GM18867 (cell line): ENCODE results near the gene KSR1.
"Not testable (repeated sequence)": the region's sequence is repeated elsewhere in the genome, so short reads cannot be mapped to it uniquely, and the experiment has no call there.

Experiments
- ATAC-seq: cut with Tn5 transposase; IDR thresholded peaks from one replicate; pipeline ENCODE4 v1.9.1; 2021; ENCODE audit warnings: mild to moderate bottlenecking, moderate library complexity; ENCODE audit not compliant: unreplicated experiment

The KSR1 gene

DNA sequence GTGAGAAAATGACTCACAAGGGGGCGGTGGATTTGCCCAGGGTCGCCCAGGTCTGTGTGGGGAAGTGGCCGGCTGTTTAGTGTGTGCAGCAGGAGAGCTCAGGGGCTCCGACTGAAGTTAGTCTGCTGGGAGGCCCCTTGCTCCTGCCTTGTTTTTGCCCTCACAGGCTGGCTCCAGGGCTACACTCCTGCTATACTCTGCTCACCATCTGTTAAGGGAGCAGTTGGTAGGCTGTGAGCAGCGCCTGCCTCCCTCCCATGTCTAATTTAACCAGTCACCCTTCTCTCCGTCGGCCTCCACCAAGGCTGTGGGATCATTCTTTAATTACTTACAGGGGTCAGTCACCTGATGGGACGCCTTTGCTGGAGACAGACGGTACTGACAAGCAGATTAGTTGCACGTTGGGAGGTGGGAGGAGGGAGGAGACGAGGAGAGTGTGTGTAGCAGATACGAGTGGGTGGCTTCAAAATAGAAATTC lies 35.5 kb downstream of the KSR1 start:
- ATAC-seq: no peak

DNA sequence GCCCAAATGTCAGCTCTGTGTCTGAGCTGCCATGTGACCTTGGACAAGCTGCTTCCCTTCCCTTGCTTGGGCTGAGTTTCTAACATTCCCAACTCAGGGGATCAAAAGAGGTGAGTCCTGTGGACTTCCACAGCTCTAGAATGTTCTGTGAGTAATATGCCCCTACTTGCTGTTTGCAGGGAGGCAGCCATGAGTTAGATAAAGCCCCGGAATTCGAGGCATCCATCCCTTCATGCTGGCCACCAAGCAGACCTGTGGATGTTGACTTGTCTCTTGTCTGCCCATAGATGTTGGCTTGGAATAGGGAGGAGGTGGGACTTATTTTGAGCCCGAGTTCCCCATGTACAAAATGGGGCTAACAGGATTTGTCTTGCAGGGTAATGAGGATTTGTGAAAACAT lies 36.2 kb downstream of the KSR1 start:
- no peak for ATAC-seq

DNA sequence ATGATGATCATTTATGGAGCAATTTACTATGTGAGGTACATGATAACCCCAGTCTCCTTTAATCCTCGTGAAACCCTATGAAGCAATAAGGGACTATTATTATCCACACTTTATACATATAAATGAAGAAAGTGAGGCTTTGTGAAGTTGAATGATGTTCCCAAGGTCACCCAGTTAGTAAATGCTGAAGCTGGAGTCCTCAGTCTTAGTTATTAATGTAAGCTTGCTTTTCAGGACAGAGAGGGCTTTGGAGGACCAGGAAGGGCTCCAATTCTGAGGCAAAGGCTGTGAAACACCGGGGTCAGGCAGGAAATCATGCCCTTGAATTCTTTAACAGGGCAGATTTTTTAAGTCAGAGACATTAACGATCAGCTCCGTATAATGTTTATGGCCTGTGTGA lies 36.8 kb downstream of the KSR1 start:
- ATAC-seq: no peak

DNA sequence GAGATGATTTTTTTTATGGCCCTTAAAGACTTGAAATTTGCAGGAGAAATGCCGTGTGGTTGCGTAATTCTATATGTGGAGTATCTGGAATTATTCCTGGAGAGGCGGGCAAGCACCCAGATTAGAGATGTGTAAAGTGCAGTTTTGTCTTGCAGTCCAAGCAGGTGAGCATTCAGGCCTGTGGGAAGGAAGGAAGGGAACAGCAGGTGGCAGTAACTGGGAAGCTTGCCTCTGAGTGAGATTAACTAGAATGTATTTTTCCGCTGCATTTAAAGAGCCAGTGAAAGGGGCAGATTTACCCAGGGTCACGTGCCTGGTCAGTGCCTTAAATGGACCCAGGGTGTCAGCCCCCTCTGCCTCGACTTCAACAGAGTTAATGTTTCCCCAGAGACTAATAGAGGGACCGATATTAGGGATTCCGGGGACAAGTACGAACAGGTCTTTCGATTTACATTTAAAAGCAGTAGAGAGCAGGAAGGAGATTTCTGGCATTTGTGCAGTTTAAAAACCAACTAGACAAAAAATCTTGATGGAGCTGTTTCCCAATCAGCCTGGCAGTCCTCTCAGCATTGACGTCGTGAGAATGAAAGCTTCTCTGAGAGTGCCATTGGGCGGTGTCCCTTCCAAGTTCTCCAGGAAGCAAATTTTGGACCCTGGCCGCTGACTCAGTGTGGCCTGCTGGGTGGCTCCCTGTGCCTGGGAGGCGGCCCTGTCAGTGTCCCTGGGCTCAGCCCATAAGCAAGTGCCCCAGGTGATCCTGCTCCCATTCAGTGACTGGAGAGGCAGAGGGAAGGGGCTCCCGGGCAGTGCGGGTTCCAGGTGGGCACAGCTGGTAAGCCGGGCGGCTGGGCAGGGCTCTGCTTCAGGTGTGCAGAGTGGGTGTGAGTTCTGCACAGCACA lies 38.2 kb downstream of the KSR1 start:
- ATAC-seq: no peak

DNA sequence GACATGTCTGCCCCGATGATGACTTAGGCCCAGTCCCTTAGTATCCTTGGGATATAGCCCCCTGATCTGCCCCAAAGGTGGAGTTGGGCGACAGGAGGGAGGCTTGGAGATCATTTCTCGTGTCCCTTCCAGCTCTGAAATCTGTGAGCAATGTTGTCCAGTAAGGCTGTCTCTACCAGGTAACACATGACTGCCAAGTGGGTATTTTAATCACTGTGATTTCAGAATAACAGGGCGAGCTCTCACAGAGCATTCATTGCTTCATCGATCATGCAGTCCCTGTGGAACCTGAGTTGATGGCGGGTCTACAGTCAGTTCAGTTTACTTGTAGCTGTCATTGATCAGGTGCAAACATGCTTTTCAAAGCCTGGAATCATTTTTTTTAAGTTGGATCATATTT lies 39.2 kb downstream of the KSR1 start:
- no peak for ATAC-seq

DNA sequence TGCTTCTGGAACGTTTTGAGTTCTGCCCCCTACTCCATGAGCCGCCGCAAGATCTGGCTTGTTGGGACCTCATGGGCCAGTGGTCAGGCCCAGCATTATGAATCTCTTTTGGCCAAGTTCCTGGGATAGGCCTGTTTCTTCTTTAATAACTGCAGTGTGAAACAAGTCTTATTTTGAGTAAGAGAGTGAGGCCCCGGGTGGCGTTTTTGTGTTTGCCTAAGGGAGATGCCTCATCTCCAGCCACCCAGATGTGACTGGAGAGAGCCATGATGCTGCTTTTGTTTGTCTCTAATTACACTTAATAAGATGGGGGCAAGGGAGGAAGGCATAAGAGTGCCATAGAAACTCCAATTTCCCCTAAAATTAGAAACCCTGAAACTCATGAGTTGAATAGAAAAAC lies 39.8 kb downstream of the KSR1 start:
- no peak for ATAC-seq

DNA sequence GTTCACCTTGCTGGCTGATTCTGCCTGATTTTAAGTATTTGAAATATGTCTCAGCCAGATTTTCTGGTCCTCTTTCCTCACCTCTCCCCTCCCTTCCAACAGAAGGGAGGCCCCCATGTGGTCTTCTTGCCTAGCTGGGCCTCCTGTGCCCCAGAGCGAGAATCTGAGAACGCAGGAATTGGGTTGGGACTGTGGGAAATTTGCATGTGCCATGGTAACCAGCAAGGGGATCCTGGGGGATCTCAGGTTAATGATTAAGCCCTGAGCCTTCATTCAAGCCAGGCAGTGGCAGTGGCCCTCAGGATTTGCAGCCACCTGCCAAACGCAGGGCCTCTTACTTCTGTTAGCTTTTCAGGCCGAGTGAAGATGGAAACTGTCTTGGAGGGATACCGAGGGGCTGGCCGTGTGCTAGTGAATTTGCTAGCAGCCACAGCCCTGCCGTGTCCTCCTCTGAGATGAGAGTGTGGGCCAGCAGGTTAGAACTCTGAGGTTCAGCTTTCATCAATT lies 40.2 kb downstream of the KSR1 start:
- no peak for ATAC-seq

DNA sequence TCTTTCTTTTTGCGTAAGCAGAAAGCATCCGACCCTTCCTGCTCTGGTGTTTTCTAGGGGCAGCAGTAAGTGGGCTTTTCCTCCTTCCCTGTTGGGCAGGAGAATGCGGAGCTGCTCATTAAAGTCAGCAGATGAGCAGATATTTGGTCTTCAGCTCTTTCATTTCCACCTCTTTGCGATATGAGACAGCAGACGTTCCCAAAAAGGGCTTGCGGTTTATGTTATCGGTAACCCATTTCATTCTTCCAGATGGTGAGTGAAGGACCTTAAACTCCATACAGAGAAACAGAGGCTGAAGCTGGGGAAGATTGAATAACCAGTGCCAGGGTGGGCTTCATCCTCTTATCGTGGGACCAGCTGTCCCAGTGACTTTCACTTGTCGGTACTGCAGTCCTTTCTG lies 40.7 kb downstream of the KSR1 start:
- no peak for ATAC-seq

DNA sequence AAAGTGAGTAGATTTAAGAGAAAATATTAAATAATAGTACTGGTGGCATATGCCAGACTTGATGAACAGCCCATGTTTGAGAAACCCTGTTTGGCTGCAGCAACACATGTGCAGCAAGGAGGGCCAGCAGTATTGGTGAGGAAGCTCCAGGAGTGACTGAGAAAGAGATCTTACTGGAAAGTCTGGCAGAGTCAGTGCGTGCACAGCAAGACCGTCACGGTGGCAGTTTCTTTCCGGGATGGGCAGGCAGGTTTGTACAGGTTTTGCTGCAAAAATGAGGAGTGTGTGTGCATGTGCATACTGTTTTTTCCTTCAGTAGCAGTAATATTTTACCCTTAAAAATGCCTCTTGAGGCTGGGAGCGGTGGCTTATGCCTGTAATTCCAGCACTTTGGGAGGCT lies 41.4 kb downstream of the KSR1 start:
- ATAC-seq: no peak

DNA sequence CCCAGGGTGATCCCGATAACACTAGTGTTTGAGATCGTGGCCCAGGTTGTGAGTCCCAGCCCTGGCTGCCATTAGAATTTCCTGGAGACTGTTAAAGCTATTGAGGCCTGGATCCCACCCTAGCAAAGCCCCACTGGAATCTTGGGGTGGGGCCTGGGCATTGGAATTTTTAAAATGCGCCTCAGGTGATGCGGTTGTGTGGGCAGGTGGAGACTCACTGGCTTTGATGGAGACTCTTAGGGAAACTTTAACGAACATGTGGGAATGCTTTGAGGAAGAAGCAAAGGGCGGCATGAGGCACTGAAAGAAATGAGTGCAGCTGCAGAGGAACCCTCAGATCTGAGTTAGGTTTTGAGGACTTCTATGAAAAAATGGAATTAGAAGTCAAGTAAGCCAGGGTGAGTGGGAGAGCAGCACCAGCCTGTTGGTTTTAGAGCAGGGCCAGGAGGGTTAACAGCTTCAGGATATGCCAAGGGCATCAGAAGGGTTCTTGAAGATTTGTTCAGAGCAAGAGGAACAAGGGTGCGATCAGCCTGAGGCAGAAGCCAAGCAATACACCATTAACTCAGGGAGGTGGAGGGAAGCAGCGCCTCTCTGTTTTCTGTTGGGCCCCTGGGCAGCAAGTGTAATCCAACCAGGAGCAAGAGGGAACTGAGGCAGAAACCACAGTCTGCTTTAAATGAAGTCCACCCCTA lies 42.5 kb downstream of the KSR1 start:
- no peak for ATAC-seq

DNA sequence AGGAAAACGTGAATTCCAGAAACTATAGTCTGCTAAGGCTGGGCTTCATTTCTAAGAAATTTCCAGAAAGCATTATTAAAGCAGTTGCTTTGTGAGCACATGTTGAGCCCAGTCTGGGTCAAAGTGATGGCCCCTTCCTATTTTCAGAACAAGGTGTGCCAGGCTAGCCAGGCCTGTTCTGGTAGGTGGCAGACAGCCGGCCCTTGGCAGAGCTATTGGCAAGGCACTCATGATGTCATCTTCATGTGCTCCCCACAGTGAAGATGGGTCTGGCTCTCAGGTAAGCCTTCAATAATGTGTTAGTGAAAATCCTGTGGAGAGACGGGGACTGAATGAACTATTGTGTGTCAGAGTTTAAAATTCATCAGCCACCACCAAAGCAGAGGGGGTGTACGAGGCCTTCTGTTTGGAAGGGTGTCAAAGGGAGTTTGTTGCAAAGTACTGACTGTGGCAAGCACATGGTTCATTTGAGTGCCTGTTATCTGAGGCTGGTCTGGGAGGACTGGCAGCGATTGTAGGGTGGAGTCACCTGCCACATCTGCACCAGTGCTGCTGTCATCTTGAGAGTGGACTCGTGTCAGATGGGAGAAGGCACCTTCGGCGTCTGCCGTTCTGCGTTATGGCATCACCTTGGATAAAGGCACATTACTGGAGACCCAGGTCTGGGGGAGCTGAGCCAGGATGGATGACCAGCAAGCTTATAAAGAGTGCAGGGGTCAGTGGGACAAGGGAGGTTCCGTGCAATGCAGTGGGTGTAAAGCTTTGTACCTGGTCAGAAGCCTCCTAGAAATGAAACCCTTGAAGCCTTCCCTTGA lies 43.4 kb downstream of the KSR1 start:
- ATAC-seq: no peak

DNA sequence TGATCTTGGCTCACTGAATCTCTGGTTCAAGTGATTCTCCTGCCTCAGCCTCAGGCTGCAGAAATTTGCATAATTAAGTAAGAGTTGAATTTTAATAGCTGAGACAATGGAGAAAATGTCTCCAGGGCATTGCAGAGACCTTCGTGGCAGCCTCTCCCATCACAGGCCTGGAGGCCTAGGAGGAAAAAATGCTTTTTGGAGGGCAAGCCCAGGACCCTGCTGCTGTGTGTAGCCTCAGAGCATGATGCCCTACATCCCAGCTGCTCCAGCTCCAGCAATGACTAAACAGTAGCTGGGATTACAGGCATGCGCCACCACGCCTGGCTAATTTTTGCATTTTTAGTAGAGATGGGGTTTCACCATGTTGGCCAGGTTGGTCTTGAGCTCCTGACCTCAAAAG lies 45.1 kb downstream of the KSR1 start:
- not testable (repeated sequence) for ATAC-seq

DNA sequence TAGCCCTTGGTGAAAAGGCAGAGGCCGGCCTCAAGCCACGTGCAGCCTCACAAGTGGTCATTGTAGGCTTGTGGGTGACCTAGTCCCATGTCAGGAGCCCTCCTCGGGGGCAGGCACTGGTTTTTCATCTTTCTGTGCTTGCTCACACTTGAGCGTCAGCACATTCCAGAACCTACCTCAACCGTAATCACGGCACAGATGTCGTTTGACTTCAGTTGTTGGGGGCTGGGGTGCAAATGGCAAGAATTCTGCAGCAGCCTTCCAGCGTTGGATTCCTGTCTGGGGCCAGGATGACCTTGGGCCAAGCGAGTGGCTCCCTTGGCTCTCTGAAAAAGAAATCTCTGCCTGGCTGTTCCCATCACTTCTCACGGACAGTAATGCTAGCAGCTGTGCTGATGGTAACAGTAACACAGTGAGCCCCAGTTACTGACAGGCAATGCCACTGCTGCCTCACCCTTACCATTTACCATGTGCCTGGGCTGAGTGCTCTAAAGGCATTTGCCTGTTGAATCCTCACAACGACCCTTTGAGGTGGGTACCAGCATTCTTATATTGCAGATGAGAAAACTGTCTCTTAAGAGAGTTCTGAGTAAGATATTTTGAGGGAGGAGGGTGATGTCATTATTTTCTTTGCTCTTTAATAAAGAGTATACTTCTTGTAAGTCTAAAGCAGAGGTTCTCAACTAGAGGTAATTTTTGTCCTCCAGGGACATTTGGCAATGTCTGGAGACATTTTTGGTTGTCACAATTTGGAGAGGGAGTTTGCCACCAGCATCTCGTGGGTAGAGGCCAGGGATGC lies 46.5 kb downstream of the KSR1 start:
- no peak for ATAC-seq

DNA sequence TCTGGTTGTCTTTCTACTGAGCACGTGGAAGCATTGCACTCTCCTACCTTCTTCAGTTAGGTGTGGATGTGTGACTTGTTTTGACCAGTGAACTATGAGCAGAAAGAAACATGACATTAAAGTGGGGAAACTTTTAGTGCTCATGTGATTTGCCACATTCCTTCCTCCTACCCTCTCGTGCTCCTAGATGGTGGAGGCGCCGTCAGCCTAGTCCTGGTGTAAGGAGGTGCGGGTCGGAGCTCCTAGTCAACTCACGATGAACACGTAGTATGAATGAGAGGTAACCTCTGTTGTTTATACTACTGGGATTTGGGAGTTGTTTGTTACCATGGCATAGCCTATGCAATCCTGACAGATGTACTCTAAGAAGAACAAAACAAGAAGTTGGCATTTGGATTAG lies 47.4 kb downstream of the KSR1 start:
- ATAC-seq: no peak

DNA sequence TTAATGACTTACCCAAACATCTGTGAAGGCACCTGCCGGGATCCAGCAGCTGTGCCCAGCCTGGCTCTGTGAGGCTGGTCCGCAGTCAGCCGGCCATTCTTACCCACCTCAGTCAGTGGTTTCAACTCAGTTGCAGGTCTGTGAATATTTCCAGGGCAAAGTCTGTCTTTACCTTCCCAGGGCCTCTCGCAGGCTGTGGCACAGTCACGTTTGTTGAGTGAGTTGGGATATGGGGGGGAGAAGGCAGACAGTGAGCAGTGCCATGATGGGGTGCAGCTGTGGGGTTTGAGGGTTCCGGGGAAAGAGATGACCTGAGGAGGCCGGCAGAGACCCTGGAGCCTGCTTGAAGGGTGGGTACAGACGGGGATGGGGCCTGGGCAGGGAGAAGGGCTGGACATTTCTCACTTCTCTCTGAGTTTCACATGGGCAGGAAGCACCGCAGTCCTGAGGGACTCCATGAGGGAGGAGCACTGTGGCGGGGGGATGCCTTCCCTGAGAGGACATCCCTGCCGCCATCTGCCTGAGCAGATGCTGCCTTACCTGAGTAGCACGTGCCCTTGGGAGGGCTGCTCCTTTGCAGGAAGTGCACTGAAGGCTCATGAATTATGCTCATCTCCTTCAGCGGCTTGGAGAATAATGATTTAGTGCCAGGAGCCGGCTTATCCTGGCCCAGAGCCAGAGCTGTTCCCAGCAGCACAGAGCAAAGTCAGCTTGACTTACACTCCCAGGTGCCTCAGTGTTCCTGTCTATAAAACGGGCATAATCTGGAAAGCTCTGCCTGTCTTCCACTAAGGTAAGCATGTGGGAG lies 48.1 kb downstream of the KSR1 start:
- ATAC-seq: no peak

DNA sequence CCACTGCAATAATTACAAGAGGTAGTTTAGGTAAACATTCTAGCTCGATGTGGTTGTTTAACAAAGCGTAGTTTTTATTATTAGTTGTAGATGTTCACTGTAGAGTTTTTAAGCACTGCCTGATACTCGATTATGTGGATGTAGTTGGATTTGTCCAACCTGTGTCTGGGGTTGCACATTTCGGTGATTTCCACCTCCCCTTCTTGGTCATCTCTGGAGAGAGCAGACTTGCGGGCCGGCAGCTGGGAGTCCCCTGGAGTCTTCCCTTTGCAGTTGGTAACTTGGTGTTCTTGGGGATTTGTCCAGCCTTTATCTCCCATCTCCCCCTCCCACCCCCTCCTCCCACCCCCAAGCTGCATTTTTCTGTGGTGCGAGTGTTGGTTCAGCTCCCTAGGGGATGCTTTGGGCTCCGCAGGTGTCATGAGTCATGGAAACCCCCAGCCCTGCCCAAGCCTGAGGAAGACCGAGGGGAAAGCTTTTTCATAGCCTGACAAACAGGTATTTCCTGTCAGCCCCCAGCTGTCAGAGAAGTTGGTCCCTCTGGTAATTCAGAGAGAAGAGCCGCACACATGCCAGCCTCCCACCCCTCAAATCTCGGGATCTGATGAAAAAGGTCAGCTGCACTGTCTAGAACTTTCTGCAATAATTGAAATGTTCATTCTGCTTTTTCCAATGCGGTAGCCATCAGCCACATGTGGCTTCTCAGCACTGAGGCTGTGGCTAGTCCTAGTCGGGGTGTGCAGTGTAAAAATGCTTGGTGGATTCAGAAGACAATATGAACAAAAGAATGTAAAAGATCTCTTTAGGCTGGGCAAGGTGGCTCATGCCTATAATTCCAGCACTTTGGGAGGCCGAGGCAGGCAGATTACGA lies 50.3 kb downstream of the KSR1 start:
- ATAC-seq: peak; percentile 70

DNA sequence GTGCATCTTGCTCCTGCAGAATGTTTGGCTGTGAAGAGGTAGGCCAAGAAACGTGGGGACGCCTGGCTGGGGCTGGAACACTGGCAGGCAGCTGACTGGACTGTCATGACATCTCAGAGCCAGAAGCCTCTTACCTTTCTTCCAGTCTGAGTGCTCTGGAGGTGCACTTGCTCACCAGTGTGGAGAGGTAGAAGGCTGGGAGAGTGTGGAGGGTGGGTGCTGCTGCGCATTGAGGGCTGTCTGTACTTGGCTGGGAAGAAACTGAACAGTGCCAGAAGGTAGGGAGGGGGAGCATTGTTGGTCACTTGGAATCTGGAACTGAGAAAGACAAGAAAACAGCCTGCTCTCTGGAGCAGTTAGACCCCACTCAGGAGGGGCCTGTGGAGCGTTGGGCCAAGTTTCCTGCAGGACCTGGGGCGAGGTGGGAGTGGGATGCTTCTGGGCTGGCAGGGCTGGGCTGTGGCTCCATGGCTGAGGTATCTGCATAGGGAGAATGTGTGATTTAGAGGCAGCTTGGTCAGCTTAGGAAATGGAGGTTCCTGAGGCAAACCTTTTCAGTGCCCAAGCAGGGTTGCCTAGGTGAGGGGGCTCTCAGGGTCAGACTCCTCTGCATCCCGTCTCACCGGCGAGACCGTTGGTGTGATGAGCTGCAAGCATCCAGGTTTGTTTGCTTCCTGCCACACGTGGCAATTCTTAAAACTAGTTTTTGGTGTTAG lies 55.1 kb downstream of the KSR1 start:
- ATAC-seq: no peak

DNA sequence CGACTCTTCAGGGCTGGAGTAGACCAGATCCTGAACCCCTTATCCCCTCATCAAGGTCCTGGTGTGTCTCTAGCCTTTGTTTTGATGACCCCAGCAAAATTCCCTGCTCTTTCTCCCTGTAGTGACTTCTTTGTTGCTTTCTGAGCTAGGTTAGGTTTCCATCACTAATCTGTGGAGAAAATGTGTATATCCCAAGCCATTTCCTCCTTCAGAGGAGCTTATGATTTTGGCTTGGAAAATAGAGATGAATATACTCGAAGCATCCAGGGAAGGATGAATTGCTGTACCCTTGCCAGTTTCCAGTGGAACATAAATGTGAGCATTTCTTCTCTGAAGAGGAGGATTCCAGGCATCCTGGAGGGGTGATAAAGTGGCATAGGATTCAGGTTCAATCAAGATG lies 55.8 kb downstream of the KSR1 start:
- no peak for ATAC-seq
